GM23338 (cell line): ENCODE results near the gene HS6ST1. TPM values are rescaled to one million over a fixed set of nuclear protein-coding genes. Genes with fewer than 3 reads are reported as not detected.

Experiments
- ATAC-seq: fragments of 200-7000 bp; cut with Tn5 transposase; 3 replicates; pipeline ENCODE4 v1.9.1; 2020
- DNase-seq: peaks from one replicate; pipeline ENCODE4 v3.0.0-alpha.2; 2015; ENCODE audit warnings: low spot score
- H2AFZ ChIP-seq: fragments of 200-600 bp; sonication (generic); 2 replicates; pipeline ENCODE4 v1.8.0; 2016; ENCODE audit warnings: antibody characterized with exemption, mild to moderate bottlenecking, moderate library complexity
- H3F3A ChIP-seq: fragments of 200-600 bp; sonication (generic); replicated peaks from 2 replicates; pipeline ENCODE4 v1.8.0; 2017; ENCODE audit warnings: antibody characterized with exemption, mixed run types, low read depth
- H3K27ac ChIP-seq: fragments of 200-600 bp; sonication (generic); 2 replicates; pipeline ENCODE4 v1.6.1; 2016; ENCODE audit warnings: low read depth
- H3K27me3 ChIP-seq: fragments of 200-600 bp; sonication (generic); 2 replicates; pipeline ENCODE4 v1.8.0; 2016; ENCODE audit warnings: mild to moderate bottlenecking, mixed run types, moderate library complexity; ENCODE audit not compliant: insufficient read depth
- H3K36me3 ChIP-seq: fragments of 200-600 bp; sonication (generic); 2 replicates; pipeline ENCODE4 v1.8.0; 2016; ENCODE audit warnings: mild to moderate bottlenecking; ENCODE audit not compliant: insufficient read depth
- H3K4me1 ChIP-seq: fragments of 200-600 bp; sonication (generic); 2 replicates; pipeline ENCODE4 v1.8.0; 2016; ENCODE audit warnings: mild to moderate bottlenecking, moderate library complexity; ENCODE audit not compliant: insufficient read depth
- H3K4me2 ChIP-seq: fragments of 200-600 bp; sonication (generic); 2 replicates; pipeline ENCODE4 v1.7.1; 2017; ENCODE audit warnings: mixed run types
- H3K4me3 ChIP-seq: fragments of 200-600 bp; sonication (generic); 2 replicates; pipeline ENCODE4 v1.6.1; 2016; ENCODE audit warnings: mixed run types
- H3K79me2 ChIP-seq: fragments of 200-600 bp; sonication (generic); replicated peaks from 2 replicates; pipeline ENCODE4 v1.8.0; 2017; ENCODE audit warnings: mild to moderate bottlenecking; ENCODE audit not compliant: insufficient read depth
- H3K9me2 ChIP-seq: fragments of 200-600 bp; sonication (generic); 2 replicates; pipeline ENCODE4 v1.8.0; 2017; ENCODE audit not compliant: insufficient read depth
- H4K20me1 ChIP-seq: fragments of 200-600 bp; sonication (generic); replicated peaks from 2 replicates; pipeline ENCODE4 v1.8.0; 2017; ENCODE audit warnings: mild to moderate bottlenecking; ENCODE audit not compliant: insufficient read depth
- H3K27ac Mint-ChIP-seq: 2 replicates; pipeline ENCODE4 v1.8.0; 2020; ENCODE audit warnings: inconsistent platforms, mild to moderate bottlenecking, moderate library complexity, mixed read lengths
- H3K27me3 Mint-ChIP-seq: 3 replicates; pipeline ENCODE4 v1.8.0; 2022; ENCODE audit warnings: low read depth, mild to moderate bottlenecking, moderate library complexity, mixed read lengths, inconsistent platforms; ENCODE audit not compliant: insufficient read depth, poor library complexity
- H3K36me3 Mint-ChIP-seq: 3 replicates; pipeline ENCODE4 v1.8.0; 2021; ENCODE audit warnings: low read depth, mild to moderate bottlenecking, inconsistent platforms, moderate library complexity, mixed read lengths
- H3K4me1 Mint-ChIP-seq: 3 replicates; pipeline ENCODE4 v1.8.0; 2020; ENCODE audit warnings: mild to moderate bottlenecking, inconsistent platforms, mixed read lengths
- H3K4me3 Mint-ChIP-seq: 3 replicates; pipeline ENCODE4 v1.8.0; 2021; ENCODE audit warnings: moderate library complexity, mild to moderate bottlenecking, inconsistent platforms, mixed read lengths
- H3K9me3 Mint-ChIP-seq: 3 replicates; pipeline ENCODE4 v1.8.0; 2020; ENCODE audit warnings: moderate library complexity, mild to moderate bottlenecking, inconsistent platforms, mixed read lengths
- CREB1 ChIP-seq: fragments of 250-450 bp; sonication (Bioruptor Pico); IDR thresholded peaks from 2 replicates; pipeline ENCODE4 v1.5.0; 2020; ENCODE audit warnings: low read depth, mild to moderate bottlenecking, moderate library complexity
- CTCF ChIP-seq, 2 experiments: fragments of 200-600 bp in 1 of 2; sonication (generic) in 1 of 2; conservative IDR thresholded peaks; 2 replicates each; pipeline versions ENCODE4 v1.5.1 to v1.6.1; 2016 to 2017; ENCODE audit warnings: antibody characterized with exemption in 2 of 2, low read depth in 2 of 2, mild to moderate bottlenecking in 2 of 2, moderate library complexity in 1 of 2
- ETS1 ChIP-seq: IDR thresholded peaks from 2 replicates; pipeline ENCODE4 v1.6.1; 2016; ENCODE audit warnings: antibody characterized with exemption
- EZH2 ChIP-seq: fragments of 200-600 bp; sonication (generic); IDR thresholded peaks from one replicate; pipeline ENCODE4 v1.8.0; 2017; ENCODE audit warnings: antibody characterized with exemption, mild to moderate bottlenecking, low read depth; ENCODE audit not compliant: unreplicated experiment
- EZH2phosphoT487 ChIP-seq: fragments of 200-600 bp; sonication (generic); IDR thresholded peaks from one replicate; pipeline ENCODE4 v1.8.1; 2018; ENCODE audit warnings: antibody characterized with exemption; ENCODE audit not compliant: unreplicated experiment
- JUNB ChIP-seq: IDR thresholded peaks from one replicate; pipeline ENCODE4 v1.6.1; 2016; ENCODE audit warnings: antibody characterized with exemption; ENCODE audit not compliant: unreplicated experiment
- NANOG ChIP-seq: IDR thresholded peaks from 2 replicates; pipeline ENCODE4 v1.6.1; 2016; ENCODE audit warnings: antibody characterized with exemption, borderline replicate concordance
- POLR2AphosphoS5 ChIP-seq: IDR thresholded peaks from 2 replicates; pipeline ENCODE4 v1.6.1; 2016; ENCODE audit warnings: antibody characterized with exemption, low read depth
- REST ChIP-seq: IDR thresholded peaks from one replicate; pipeline ENCODE4 v1.6.1; 2018; ENCODE audit warnings: antibody characterized with exemption; ENCODE audit not compliant: unreplicated experiment
- STAT1 ChIP-seq: IDR thresholded peaks from one replicate; pipeline ENCODE4 v1.6.1; 2016; ENCODE audit warnings: antibody characterized with exemption; ENCODE audit not compliant: unreplicated experiment
- ZNF114 ChIP-seq: fragments of 250-450 bp; sonication (Bioruptor Pico); IDR thresholded peaks from 2 replicates; pipeline ENCODE4 v1.5.0; 2020; ENCODE audit warnings: mild to moderate bottlenecking, moderate library complexity
- ZNF331 ChIP-seq: fragments of 250-450 bp; sonication (Bioruptor Pico); IDR thresholded peaks from 2 replicates; pipeline ENCODE4 v1.5.0; 2020; ENCODE audit warnings: low read depth, mild to moderate bottlenecking, moderate library complexity
- ZNF462 ChIP-seq: fragments of 250-450 bp; sonication (Bioruptor Pico); IDR thresholded peaks from 2 replicates; pipeline ENCODE4 v1.5.0; 2020; ENCODE audit warnings: mild to moderate bottlenecking, moderate library complexity
- polyA plus RNA-seq: library from polyadenylated mRNA; unstranded; fragments of >200 nt; fragmentation: Nextera tagmentation; extraction: Ambion mirVana; gene quantifications from 2 replicates; pipeline ENCODE4 v1.2.1, GENCODE V29; 2016
- total RNA-seq: library from RNA; depleted of rRNA; stranded (reverse); fragments of >200 nt; shearing (Covaris generic); gene quantifications from 2 replicates; pipeline ENCODE4 v1.2.3, GENCODE V29; 2014

HS6ST1 gene
- total and polyA plus RNA-seq, 2 experiments from 2014 or later = 21.1 to 106 TPM

- Histone ChIP-seq H3K79me2 (no peaks in the 10 kb centered on the region), H3K4me3 (no peak overlapping the region), H3K27me3 (no peaks in the 10 kb centered on the region), H4K20me1 (no peaks in the 10 kb centered on the region), H3K36me3 (0 out of 2 replicates have a peak, but pooled peaks cover 7% of the 10 kb centered on the region), H3F3A (no peaks in the 10 kb centered on the region), H3K27ac (no peak overlapping the region), H3K9me2 (no peaks in the 10 kb centered on the region), H2AFZ (no peak overlapping the region), H3K4me1 (no peaks in the 10 kb centered on the region), H3K4me2 (no peak overlapping the region)
- Mint-ChIP-seq H3K36me3 (peaks cover 14% of the 10 kb centered on the region; the same call in 2 of the 3 replicates), H3K4me3 (no peak overlapping the region), H3K27ac (no peak overlapping the region), H3K4me1 (no peaks in the 10 kb centered on the region), H3K9me3 (peaks cover 25% of the 10 kb centered on the region), H3K27me3 (peaks cover 5% of the 10 kb centered on the region)
- DNase-seq = no peak
- no peak for TF ChIP-seq EZH2phosphoT487
- TF ChIP-seq JUNB = no peak
- TF ChIP-seq ZNF462 = no peak
- no peak for TF ChIP-seq POLR2AphosphoS5
- no peak for TF ChIP-seq CREB1
- TF ChIP-seq NANOG = no peak
- no peak for TF ChIP-seq ZNF331
- TF ChIP-seq ZNF114 = no peak
- no peak for TF ChIP-seq STAT1
- TF ChIP-seq EZH2 = no peak
- no peak for TF ChIP-seq CTCF (conservative IDR thresholded peaks at IDR 0.05; ENCODE audit: low read depth in 2 of 2)
- no peak for TF ChIP-seq ETS1
- TF ChIP-seq REST = no peak
- no peak for ATAC-seq
Observed at GRCh38 chr2:128329607-128330006, 10.9 kb upstream of the HS6ST1 start.
